ENCODE measurements around the gene FNDC11. TPM values are rescaled to one million over a fixed set of nuclear protein-coding genes. Genes with fewer than 3 reads are reported as not detected.

The FNDC11 gene
- total and polyA plus RNA-seq, 5 experiments from 2014 or later = 0.13 to 0.36 (median 0.25) TPM; not detected in 2

- H3K4me1 Mint-ChIP-seq = peaks cover 12 to 22% (median 17%) of the 10 kb centered on the region in 4 donors
- H3K36me3 Mint-ChIP-seq = no peaks in the 10 kb centered on the region
- H3K9me3 Mint-ChIP-seq = no peaks in the 10 kb centered on the region
- DNase-seq = peak in 2 of 10 donors; percentile 5 to 61
- H3K27me3 Mint-ChIP-seq = no peaks in the 10 kb centered on the region
- POLR2A ChIA-PET = interaction anchor here (0.7 to 11.6 kb wide), 15 partner anchors 7 to 444 kb away, joined by 3 to 174 read pairs (median 9); partner anchors contain the start of genes ARFRP1, GMEB2, PPDPF and PRPF6
- H3K4me3 Mint-ChIP-seq = peak overlapping the region in 2 of 10 donors; percentile 38 to 64
- no peak for ATAC-seq
- H3K27ac Mint-ChIP-seq = peak overlapping the region in 4 of 10 donors; percentile 43 to 66 (median 60)
Observed at GRCh38 chr20:63536241-63536977, 17.6 kb upstream of the FNDC11 start.

- H3K36me3 Mint-ChIP-seq = no peaks in the 10 kb centered on the region
- H3K27ac Mint-ChIP-seq = peak within 1 kb of the TSS; percentile 46 to 93 (median 85)
- POLR2A ChIA-PET = interaction anchor here (0.7 to 11.6 kb wide), 25 partner anchors 8 to 443 kb away, joined by 3 to 174 read pairs (median 4); partner anchors contain the start of genes ARFRP1, GMEB2, HELZ2 and LIME1
- H3K27me3 Mint-ChIP-seq = no peaks in the 10 kb centered on the region
- H3K9me3 Mint-ChIP-seq = no peaks in the 10 kb centered on the region
- DNase-seq (peak in 3 of 10 donors; percentile 15 to 60 (median 15)), ATAC-seq (no peak)
- H3K4me3 Mint-ChIP-seq = peak within 1 kb of the TSS; percentile 62 to 82 (median 74)
- H3K4me1 Mint-ChIP-seq = peaks cover 10 to 22% (median 16%) of the 10 kb centered on the region in 4 donors
Observed at GRCh38 chr20:63536997-63537524, 16.9 kb upstream of the FNDC11 start, which contains the start of gene PTK6. PTK6 (minus strand) TSS chr20:63537376; CDS start chr20:63537314, 62 bp downstream.

- no peaks in the 10 kb centered on the region for H3K36me3 Mint-ChIP-seq
- H3K27me3 Mint-ChIP-seq = no peaks in the 10 kb centered on the region
- peak overlapping the region in 9 of 10 donors; percentile 31 to 93 (median 86) for H3K27ac Mint-ChIP-seq
- DNase-seq (peak; percentile 86 to 96 (median 93)), ATAC-seq (peak; percentile 91)
- H3K4me3 Mint-ChIP-seq = peak overlapping the region; percentile 62 to 82 (median 71)
- POLR2A ChIA-PET = interaction anchor here (0.6 to 11.6 kb wide), 28 partner anchors 9 to 443 kb away, joined by 3 to 174 read pairs (median 4); partner anchors contain the start of genes ARFRP1, GMEB2, HELZ2 and LIME1
- no peaks in the 10 kb centered on the region for H3K9me3 Mint-ChIP-seq
- peaks cover 8 to 22% (median 15%) of the 10 kb centered on the region in 4 donors for H3K4me1 Mint-ChIP-seq
Observed at GRCh38 chr20:63537525-63538203, 16.3 kb upstream of the FNDC11 start.

GRCh38 chr20:63538204-63539091 is 15.5 kb upstream of the FNDC11 start:
- Mint-ChIP-seq H3K36me3 (no peaks in the 10 kb centered on the region), H3K4me1 (peaks cover 8 to 22% (median 15%) of the 10 kb centered on the region in 4 donors), H3K27me3 (no peaks in the 10 kb centered on the region), H3K27ac (peak overlapping the region in 9 of 10 donors; percentile 31 to 93 (median 86)), H3K4me3 (peak overlapping the region; percentile 62 to 82 (median 71)), H3K9me3 (no peaks in the 10 kb centered on the region)
- POLR2A ChIA-PET = interaction anchor here (0.6 to 11.6 kb wide), 29 partner anchors 8 to 442 kb away, joined by 3 to 174 read pairs (median 5); partner anchors contain the start of genes ARFRP1, GMEB2, LIME1 and PPDPF
- peak; percentile 5 to 40 for ATAC-seq
- peak in 7 of 10 donors; percentile 29 to 78 (median 57) for DNase-seq

GRCh38 chr20:63539092-63539430 is 14.9 kb upstream of the FNDC11 start:
- Mint-ChIP-seq H3K9me3 (no peaks in the 10 kb centered on the region), H3K27me3 (no peaks in the 10 kb centered on the region), H3K36me3 (no peaks in the 10 kb centered on the region), H3K4me3 (peak overlapping the region in 2 of 10 donors; percentile 18 to 63), H3K27ac (peak overlapping the region in 1 of 10 donors; percentile 45), H3K4me1 (peaks cover 8 to 25% (median 18%) of the 10 kb centered on the region in 4 donors)
- POLR2A ChIA-PET = interaction anchor here (0.8 to 11.6 kb wide), 10 partner anchors 11 to 325 kb away, joined by 3 to 174 read pairs (median 6); partner anchors contain the start of genes PPDPF and RTEL1
- DNase-seq (no peak), ATAC-seq (no peak)

GRCh38 chr20:63539441-63540370 is 14.3 kb upstream of the FNDC11 start:
- Mint-ChIP-seq H3K27ac (peak overlapping the region in 3 of 10 donors; percentile 45 to 71 (median 68)), H3K4me3 (peak overlapping the region in 2 of 10 donors; percentile 18 to 63), H3K9me3 (no peaks in the 10 kb centered on the region), H3K27me3 (no peaks in the 10 kb centered on the region), H3K36me3 (no peaks in the 10 kb centered on the region), H3K4me1 (peaks cover 8 to 25% (median 18%) of the 10 kb centered on the region in 4 donors)
- POLR2A ChIA-PET = interaction anchor here (0.8 to 11.6 kb wide), 9 partner anchors 11 to 324 kb away, joined by 3 to 174 read pairs (median 5); partner anchors contain the start of gene PPDPF
- ATAC-seq (no peak), DNase-seq (no peak)

GRCh38 chr20:63540417-63541186 is 13.4 kb upstream of the FNDC11 start:
- DNase-seq = no peak
- no peak for ATAC-seq
- H3K4me1 Mint-ChIP-seq = peaks cover 11 to 31% (median 21%) of the 10 kb centered on the region in 4 donors
- POLR2A ChIA-PET = interaction anchor here (1.5 to 4.6 kb wide), 2 partner anchors 12 to 101 kb away, joined by 6 to 26 read pairs; no protein-coding TSS in a partner anchor
- H3K36me3 Mint-ChIP-seq = no peaks in the 10 kb centered on the region
- H3K27ac Mint-ChIP-seq = peak overlapping the region in 1 of 10 donors; percentile 71
- no peaks in the 10 kb centered on the region for H3K9me3 Mint-ChIP-seq
- no peak overlapping the region for H3K4me3 Mint-ChIP-seq
- no peaks in the 10 kb centered on the region for H3K27me3 Mint-ChIP-seq

GRCh38 chr20:63541371-63541770 is 12.6 kb upstream of the FNDC11 start:
- Mint-ChIP-seq H3K36me3 (no peaks in the 10 kb centered on the region), H3K27ac (no peak overlapping the region), H3K4me3 (no peak overlapping the region), H3K27me3 (no peaks in the 10 kb centered on the region), H3K9me3 (no peaks in the 10 kb centered on the region), H3K4me1 (peaks cover 11 to 30% (median 19%) of the 10 kb centered on the region in 4 donors)
- POLR2A ChIA-PET = interaction anchor here (1.2 to 1.7 kb wide), 2 partner anchors 11 to 32 kb away, joined by 3 to 5 read pairs; partner anchors contain the start of gene HELZ2
- no peak for ATAC-seq
- no peak for DNase-seq

- POLR2A ChIA-PET = interaction anchor here (0.9 to 1.7 kb wide), 3 partner anchors 10 to 439 kb away, joined by 3 to 5 read pairs (median 4); partner anchors contain the start of gene HELZ2
- DNase-seq = no peak
- Mint-ChIP-seq H3K4me3 (no peak overlapping the region), H3K27ac (no peak overlapping the region), H3K36me3 (no peaks in the 10 kb centered on the region), H3K9me3 (no peaks in the 10 kb centered on the region), H3K27me3 (peaks cover 0 to 2% (median 0%) of the 10 kb centered on the region in 5 donors), H3K4me1 (peaks cover 9 to 23% (median 16%) of the 10 kb centered on the region in 4 donors)
- ATAC-seq = no peak
Observed at GRCh38 chr20:63542031-63542559, 11.9 kb upstream of the FNDC11 start.

GRCh38 chr20:63542696-63543095 is 11.3 kb upstream of the FNDC11 start:
- Mint-ChIP-seq H3K4me1 (peaks cover 7 to 17% (median 14%) of the 10 kb centered on the region in 4 donors), H3K9me3 (no peaks in the 10 kb centered on the region), H3K27ac (no peak overlapping the region), H3K27me3 (peaks cover 0 to 2% (median 0%) of the 10 kb centered on the region in 5 donors), H3K36me3 (no peaks in the 10 kb centered on the region), H3K4me3 (no peak overlapping the region)
- POLR2A ChIA-PET = interaction anchor here (0.9 to 1.7 kb wide), 2 partner anchors 9 to 439 kb away, joined by 4 to 5 read pairs; no protein-coding TSS in a partner anchor
- DNase-seq (no peak), ATAC-seq (no peak)
